ENCODE data around the gene COL23A1. TPM values are rescaled to one million over a fixed set of nuclear protein-coding genes. Genes with fewer than 3 reads are reported as not detected.

Gene COL23A1
- total RNA-seq, 1 donor from 2014 or later = 0.96 TPM

DNA sequence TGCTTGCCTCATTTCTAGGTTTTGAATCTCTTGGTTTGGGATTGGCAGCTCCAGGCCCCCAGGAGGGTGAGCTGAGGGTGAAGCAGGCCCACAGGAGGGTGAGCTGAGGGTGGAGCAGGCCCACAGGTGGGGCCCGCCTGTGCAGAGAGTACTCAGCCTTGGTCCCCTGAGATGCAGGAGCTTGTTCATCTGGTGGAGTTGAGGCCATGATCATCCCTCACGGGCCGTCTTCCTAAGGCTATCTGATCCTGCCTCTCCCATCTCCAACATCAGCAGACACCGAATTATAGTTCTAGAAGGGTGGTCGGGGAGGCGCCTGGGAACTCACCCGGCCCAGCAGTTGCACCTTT, 225.9 kb downstream of the COL23A1 start:
- DNase-seq (ENCODE audit: low spot score) = no peak

DNA sequence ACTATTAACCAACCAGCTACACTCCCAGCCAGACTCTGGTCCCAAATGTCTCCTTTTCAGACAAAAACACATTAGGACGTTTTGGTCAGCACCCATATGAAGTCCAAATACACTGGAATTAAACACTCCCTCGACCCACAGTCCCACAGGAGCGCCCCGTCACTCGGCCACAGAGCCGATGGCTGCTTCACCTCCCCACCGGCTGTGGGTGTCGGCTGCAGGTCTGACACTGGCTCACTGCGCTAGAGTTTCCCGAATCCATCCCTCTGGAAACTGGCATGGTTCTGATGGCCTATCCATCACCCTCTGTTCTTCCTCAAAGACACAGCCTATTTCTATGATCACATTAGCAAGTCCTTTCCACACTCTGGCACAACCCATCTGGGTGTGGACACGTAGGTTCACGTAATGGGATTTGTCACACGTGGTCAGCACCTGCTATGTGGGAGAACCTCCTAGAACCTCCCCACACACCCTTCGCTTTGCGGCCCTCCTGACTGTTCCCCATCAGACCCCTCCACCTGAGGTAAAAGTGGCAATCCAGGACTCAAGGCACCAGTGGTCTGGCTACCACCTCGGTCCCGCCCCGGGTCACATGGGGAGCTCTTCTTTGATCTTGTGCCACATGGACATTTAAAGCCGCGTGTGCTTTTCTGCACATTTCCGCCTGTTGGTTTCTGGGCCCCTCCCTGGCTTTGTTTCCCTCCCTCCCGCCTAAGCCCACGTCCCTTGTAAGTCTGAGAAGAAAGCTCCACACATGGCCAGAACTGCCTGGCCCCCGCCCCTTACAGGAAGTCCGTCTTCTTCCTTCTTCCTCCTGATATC, 226.5 kb downstream of the COL23A1 start:
- no peak for DNase-seq (ENCODE audit: low spot score)

DNA sequence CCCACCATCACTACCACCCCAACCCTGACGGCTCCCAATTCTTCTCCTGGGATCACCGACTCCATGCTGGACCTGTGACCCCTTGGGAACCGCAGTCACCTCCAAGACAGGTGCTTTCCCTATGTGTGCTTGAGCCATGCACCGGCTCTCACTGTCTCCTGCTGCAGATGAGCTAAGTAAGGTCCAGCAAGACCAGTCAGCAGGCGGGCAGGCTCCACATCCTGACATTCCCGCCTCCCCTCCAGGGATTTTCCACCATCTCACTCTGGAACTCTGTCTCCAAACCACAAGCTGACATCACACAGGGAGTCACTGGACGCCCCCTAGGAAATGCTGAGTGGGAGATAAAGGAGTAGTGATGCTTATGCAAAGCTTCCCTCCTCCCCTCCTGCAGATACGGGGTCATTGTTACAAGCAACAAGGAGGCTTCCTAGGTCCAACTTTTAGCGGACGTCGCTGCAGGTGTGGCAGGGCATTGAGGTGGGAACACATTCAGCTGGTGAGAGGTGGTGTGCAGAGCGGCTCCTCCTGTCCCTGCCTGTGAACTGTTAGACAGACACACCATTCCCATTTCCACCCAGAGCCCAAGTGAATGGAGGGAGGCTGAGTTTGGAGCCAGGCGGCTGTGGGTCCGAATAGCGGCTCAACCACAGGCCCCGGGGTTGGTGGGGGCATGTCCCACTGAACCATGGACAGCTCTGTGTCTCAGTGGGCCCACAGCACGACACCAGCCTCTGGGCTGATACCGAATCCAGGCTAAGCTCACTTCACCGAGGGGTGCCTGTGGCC, 228.3 kb downstream of the COL23A1 start:
- DNase-seq (ENCODE audit: low spot score) = no peak

DNA sequence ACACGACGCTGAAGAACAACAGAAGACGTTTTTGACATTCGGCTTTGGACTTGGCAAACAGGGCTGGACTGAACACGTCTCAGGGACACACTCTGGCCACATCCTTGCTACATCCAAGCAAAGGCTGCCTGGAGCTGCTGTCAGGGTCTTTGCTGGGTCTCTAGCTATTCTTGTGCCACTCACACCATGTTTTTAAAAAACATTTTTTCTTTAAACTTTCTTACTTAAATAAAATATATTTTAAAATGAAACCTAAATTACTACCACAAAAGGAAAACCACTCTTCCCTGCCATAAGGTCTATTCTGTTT, 229.3 kb downstream of the COL23A1 start:
- no peak for DNase-seq (ENCODE audit: low spot score)

DNA sequence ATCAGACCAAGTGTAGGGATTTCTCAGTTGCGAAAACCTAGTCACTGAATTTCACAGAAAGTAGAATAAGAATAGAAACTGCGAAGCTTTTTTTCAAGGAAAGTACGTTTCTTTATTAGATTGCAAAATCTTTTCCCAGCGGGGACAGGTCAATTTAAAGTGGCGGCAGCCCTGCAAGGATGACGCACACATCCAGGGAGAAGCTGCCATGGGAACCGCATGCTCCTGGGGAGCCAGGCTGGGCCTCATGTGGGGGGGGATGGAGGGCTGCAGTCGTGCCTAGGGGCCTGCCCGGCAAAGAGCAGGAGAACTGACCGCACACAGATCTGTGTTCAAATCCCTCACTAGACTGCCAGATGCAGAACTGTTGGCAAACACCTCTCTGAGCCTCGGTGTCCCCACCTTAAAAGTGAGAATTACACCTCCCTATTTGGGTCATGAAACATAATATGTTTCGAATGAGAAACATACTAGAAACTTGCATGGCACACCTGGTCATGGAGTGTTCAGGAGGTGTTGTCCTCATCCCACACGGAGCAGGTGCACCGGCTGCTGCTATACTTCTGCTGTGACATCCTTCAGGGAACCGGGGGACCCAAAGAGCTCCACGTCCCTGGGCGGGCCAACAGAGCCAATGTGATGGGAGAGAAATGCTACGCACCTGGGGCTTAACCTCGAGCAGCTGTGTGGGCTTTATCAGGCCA, 229.8 kb downstream of the COL23A1 start:
- DNase-seq (ENCODE audit: low spot score) = no peak

DNA sequence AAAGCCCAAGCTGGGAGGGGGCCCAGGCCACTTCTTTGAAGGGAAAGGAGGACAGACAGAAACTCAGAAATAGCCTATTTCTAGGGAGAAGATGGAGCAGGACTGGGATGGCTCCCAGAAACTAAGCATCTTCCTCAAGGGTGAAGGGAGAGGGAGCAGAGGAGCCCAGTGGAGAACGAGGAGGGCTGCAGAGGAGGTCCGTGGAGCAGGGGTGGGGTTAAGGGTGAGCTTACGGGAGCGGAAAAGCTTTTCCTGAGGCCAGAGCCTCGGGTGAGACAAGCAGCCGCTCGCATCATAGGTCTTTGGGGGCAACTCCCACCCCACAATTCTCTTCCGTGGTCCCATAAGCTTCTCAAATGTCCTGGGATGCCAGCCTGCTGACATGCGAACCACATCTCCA, 230.5 kb downstream of the COL23A1 start:
- no peak for DNase-seq (ENCODE audit: low spot score)

DNA sequence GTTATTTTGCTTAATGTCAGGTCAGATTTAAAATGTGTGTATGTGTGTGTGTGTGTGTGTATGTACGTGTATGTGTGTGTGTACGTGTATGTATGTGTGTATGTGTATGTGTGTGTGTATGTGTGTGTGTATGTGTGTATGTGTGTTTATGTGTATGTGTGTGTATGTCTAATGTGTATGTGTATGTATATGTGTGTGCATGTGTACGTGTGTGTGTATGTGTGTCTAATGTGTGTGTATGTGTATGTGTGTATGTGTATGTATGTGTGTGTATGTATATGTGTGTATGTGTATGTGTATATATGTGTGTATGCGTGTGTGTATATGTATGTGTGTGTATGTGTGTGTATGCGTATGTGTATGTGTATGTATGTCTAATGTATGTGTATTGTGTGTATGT, 232.5 kb downstream of the COL23A1 start:
- no peak for DNase-seq (ENCODE audit: low spot score)

DNA sequence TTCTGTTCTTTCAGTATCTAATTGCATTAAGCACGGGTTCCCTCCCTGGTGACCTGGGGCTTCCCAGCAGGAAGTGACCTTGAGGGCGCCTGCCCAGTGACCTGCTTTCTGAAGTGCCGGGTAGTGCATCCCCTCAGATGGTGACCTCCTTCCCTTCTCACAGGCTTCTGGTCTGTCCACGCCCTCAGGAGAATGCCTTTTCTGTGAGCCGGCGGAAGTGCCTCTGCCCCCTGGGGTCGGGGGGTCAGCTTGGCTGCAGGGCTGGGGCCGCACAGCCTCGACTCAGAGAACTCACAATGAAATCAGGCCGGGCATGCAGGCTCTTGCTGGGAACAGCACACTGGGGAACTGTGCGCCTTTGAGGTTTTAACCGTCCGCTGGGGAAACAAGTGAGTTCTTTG, 233.1 kb downstream of the COL23A1 start:
- no peak for DNase-seq (ENCODE audit: low spot score)

DNA sequence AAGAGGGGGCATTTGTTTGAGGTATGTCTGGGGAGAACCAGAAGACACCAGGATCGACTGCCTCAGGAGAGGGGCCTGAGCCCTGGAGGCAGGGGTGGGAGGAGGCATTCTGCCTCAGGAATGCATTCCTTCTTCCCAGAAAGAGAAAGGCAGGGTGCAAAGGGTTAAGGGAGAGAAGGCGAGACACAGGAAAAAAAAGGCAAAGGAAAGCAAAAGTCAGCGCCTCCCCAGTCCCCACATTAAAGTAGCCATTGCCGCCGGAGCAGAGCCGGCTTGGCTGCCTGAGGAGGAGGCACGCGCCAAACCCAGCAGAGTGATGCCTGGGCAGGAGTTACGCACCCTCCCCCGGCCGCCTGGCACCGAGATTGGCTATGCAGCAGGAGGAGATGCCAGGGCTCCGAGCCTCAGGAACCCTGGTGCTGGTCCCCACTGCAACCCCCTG, 233.7 kb downstream of the COL23A1 start:
- DNase-seq (ENCODE audit: low spot score) = peak; percentile 40

DNA sequence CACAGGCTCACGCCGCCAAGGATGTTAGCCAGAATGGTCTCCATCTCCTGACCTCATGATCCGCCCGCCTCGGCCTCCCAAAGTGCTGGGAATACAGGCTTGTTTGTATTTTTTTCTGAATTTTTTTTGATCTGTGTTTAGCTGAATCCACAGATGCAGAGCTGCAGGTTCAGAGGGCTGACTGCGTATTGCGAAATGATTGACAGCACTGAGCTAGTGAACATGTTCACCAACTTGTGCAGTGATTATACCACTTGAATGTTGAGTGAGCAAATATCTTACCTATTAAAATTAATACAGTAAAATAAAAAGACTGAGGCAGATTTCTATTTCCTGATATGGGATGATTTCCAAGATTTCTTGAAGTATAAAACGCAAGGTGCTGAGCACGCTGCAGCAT, 234.5 kb downstream of the COL23A1 start:
- DNase-seq (ENCODE audit: low spot score) = no peak

DNA sequence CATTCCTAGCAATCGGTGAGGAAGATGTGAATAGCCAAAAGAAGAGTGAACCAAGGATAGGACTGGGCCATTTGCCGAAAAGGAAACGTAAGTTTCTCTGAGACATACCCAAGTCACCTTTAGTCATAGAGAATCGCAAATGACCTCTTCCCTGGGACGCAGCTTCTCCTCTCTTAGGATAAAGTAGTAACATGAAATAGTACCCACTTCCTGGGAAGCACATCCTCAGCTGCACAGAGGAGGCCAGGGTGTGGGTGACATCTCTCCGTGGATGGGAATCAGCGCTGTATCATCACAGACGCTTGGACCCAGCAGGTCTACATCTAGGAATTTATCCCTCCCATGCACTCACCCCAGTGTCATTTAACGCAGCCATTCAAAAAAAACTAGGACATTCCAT, 236.7 kb downstream of the COL23A1 start:
- DNase-seq (ENCODE audit: low spot score) = no peak

DNA sequence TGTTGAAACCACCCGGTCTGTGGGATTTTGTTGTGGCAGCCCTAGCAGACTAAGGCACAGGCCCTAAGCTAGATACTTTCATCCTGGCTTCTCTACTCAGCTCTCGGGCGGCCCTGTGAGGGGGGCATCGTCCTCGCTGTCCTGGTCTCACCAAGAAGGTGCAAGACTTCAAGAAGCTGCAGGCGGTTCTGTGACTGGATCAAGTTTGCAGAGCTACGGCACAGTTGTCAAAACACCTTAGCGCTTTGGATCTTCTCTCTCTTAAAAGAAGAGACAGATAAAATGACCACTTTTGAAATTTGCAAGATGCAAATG, 238.2 kb downstream of the COL23A1 start:
- no peak for DNase-seq (ENCODE audit: low spot score)

DNA sequence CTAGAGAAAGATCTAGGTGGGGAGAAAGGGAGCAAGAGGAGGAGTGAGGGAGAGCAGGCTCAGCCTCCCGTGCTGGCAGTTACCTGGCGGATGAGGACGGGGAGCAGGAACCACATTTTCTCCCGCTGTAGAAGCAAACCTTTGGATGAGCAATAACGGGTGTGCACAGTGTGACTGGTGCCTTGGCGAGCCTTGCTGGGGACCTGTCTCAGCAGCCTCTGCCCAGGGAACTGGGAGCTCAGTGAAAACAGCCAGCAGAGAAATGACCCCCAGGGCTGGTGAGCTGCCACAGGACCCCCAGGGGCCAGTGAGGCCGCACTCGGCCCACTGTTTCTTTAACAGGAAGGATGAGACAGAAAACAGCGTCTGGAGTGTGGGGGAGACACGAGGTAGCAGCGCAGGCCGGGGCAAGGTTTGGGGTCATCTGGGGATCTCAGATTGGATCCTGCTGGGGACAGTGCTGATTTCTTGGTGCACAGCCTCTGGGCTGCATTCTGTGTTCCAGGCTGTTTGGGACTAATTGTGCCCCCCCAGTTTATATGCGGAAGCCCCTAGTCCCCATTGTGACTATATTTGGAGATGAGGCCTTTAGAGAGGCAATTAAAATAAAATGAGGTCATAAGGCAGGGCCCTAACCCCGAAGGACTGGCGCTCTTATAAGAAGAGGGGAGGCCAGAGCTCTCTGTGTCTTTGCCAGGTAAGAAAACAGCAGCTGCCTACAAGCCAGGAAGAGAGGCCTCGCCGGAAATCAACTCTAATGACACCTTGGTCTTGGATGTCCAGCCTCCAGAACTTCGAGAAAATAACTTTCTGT, 238.8 kb downstream of the COL23A1 start:
- DNase-seq (ENCODE audit: low spot score) = no peak

DNA sequence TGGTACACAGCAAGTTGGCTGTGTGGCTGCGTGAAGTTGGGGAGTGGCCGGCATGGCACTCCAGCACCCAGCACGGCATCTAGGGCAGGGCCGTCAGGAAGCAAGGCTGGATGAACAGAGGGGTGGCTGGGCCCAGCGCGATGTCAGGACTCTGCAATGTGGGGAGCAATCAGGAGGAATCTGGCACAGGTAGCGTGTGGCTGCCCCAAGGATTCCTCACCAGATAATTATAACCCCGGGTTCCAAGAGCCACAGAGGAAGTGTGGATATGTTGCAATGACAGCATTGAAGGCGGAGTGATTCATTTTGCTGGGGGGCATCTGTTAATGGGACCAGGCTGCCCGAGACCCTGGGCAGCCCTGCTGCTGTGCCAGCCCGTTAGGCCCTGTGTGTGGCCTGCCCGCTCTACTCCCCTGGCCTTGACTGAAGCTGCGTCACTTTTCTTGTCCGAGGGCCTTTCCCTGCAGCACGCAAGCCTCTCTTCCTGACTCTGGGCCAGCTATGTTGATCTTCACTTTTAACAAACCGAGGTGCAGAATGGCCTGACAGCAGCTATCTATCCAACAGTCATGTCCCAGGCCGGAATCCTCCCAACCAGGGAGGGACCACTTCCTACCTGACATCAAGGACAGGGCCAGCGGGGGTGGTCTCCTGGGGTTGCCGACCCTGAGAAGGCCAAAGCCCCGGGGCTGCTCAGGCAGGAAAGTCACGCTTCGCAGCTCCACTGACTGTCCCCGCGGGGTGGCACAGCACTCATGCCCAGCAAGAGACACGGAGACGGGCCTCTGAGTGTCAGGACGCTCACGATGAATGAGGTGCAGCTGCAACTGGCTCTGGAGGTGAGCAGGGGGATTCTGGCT, 239.6 kb downstream of the COL23A1 start:
- no peak for DNase-seq (ENCODE audit: low spot score)

DNA sequence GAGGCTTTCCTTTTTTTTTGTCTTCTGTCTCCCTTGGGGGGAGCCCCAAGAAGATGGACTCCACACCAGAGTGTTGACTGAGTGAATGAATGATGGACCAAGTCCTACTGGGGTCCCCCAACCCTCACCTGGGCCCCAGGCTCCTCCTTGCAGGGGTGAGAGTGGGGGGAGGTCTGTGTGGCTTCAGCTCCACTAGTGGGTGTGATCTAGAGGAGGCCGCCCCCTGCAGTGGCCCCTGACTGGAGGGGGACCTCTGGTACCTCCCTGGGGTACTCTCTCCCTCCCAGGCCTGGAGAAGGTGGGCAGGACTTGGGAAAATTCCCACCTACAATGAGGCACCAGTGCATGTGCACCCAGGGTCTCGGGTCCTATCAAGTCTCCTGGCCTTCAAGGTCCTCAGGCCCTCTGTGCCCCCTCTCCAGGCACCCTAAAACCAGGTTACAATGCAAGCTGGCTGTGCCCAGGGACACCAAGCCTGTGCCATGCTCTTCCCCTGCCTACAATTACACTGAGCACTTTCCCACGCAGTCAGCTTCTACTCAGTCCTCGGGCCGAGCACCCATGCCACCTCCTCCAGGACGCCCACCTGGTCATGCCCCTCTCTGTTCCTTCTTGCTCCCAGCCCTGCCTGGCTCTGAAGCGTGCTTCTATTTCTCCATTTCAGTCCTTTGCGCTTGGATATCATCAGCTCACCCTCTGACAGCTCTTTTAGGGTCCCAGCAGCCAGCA, 240.4 kb downstream of the COL23A1 start:
- no peak for DNase-seq (ENCODE audit: low spot score)

DNA sequence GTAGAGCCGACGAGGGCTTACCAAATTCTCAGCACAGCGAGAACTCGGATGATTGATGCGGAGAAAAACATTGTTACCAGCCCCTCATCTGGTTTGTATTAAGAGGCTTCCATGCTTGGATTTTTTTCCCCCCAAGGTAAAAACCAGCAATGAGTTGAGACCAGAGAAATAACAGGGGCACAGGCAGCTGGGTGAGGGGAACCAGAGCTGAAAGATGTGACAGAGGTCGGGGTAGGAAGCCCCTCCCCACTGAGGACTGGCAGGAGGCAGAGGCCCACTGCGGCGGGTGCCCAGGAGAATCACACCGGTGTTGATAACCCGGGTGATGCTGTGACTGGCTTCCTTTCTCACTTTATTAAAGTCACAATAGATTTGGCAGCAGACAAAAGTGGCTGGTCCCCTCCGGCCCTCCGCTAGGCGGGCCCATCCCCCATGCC, 241.1 kb downstream of the COL23A1 start:
- DNase-seq (ENCODE audit: low spot score) = peak; percentile 33

DNA sequence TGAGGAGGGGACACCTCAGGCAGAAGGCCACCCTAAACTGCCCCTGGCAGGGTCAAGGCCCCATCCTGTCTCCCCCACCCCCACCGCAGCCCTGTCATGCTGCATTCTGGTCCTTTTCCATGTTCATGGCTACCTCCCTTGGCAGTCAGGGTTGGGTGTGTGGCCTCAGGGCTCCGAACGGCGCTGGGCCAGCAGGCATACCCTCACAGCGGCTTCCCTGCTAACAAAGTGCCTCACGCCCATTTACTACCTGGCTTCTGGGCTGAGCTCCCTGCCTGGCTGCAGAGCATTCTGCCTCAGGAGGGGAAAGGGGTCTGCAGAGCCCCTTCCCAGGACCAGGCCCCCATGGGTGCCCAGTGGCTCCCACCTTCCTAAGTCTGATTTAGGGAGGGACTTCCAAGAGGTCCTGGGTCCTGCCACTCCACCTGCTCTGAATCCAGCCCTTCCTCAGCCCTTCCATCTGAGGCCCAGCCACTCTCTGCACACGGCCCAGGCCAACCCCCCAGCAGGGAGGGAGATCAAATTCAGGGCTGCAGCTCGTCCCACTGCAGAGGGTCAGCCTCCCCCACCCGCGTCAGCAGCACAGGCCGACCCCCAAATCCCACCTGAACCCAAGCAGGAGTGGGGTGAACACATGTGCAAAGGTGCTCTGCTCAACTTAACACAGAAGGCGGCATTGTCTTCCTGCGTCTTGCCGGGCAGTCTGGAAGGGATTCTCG, 241.7 kb downstream of the COL23A1 start:
- DNase-seq (ENCODE audit: low spot score) = no peak

DNA sequence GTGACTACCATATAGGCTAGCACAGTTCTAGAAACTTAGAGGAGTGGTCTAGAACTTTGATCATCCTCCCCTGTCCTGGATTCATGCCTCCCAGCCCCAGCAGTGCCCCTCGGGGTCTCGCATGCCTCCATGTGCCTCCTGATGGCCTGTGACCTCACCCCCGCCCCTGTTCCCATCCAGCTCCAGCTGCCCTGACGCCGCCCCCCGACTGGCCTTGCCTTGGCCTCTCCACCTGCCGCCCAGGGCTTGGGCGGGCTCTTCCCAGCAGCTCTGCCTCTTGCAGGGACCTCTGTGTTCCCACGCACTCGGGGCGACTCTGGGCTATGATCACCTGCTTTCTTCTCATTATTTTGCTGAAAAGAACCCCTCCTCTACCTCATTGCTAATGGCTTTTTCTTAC, 242.2 kb downstream of the COL23A1 start:
- no peak for DNase-seq (ENCODE audit: low spot score)

DNA sequence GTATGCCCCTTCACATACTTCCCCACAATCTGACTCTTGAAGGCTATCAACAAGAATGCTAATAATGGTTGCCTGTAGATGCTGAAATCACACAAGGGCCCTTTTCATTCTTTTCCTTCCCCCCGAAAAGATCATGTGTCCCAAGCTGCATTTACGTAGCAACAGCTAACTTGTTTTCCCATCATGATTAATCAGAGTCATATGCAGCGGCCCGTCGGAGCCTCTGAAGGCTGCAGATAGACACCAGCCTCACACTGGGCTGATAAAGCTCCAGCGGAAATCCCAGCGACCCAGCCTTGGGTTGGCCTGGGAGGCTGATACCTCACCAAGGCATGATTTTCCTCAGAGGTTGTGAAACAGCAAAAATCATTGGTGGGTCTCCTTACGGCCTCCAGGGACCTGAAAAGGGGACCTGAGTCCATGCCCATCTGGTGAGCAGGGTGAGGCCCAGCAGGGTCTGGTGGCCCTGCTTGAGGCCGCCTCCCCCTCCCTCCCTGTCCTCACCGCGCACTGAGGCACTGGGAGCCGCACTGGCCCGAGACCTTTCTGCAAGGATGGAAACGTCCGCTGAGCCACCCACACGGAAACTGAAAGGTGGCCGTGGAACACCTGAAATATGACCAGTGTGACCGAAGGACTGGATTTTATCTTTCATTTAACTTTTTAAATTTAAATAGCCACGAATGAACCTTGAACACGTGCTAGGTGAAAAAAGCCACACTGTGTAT, 243.4 kb downstream of the COL23A1 start:
- no peak for DNase-seq (ENCODE audit: low spot score)

Measured in umbilical cord (tissue), 2 donors.